Measurements from ENCODE around the gene GC. TPM values are rescaled to one million over a fixed set of nuclear protein-coding genes. Genes with fewer than 3 reads are reported as not detected.

The GC gene
- total and polyA plus RNA-seq, 9 of the 15 experiments (the other 6 are each of a cell fraction or from before 2014, with no cell fraction given) = 0.44 TPM; not detected in 8

GRCh38 chr4:71832049-71832448 lies 48.2 kb upstream of the GC start:
- intact Hi-C loops (cut with micrococcal nuclease) (no loop called here), in situ Hi-C loops (cut with MboI) (no loop called here)
- DNase-seq (ENCODE audit: extremely low read depth in 1 of 4, low spot score in 3 of 4) (peak in 1 of 4 experiments; percentile 11), FAIRE-seq (no peak), ATAC-seq (no peak; the same call in 2 of the 3 replicates)
- no peaks in the 10 kb centered on the region for H3K9me1 ChIP-seq (ENCODE audit: control insufficient read depth, insufficient read depth, low read length)
- H2AFZ ChIP-seq (ENCODE audit: low read depth, low read length) = peak overlapping the region; percentile 44
- H3K27me3 ChIP-seq (ENCODE audit: control insufficient read depth in 2 of 2, insufficient read depth in 2 of 2, low read length in 2 of 2) = no peaks in the 10 kb centered on the region
- no peak for TF ChIP-seq E4F1 (CRISPR knock-in tag; IDR thresholded peaks at IDR 0.05; ENCODE audit: borderline replicate concordance)
- no peak for TF ChIP-seq CCAR2 (IDR thresholded peaks at IDR 0.05; ENCODE audit: low read depth, low read length)
- no peak for TF ChIP-seq POU5F1 (IDR thresholded peaks at IDR 0.05; ENCODE audit: borderline replicate concordance, low read depth, low read length, partially characterized antibody)
- TF ChIP-seq MIER1 (IDR thresholded peaks at IDR 0.05; ENCODE audit: low read depth) = no peak
- TF ChIP-seq SPI1 (IDR thresholded peaks at IDR 0.05; ENCODE audit: borderline replicate concordance, low read depth, low read length) = peak; percentile 39; the same call in 1 of the 2 replicates
- no peak for TF ChIP-seq MCM7 (IDR thresholded peaks at IDR 0.05)
- no peak for TF ChIP-seq ZNF12 (CRISPR knock-in tag; IDR thresholded peaks at IDR 0.05)
- TF ChIP-seq TBL1XR1 (IDR thresholded peaks at IDR 0.05; ENCODE audit: low read length in 2 of 2) = no peak
- TF ChIP-seq NR2C1 (IDR thresholded peaks at IDR 0.05) = 0 out of 2 replicates have a peak, but pooled peaks have one; percentile 16
- no peak for TF ChIP-seq NR2C1 (tag; IDR thresholded peaks at IDR 0.05)
- TF ChIP-seq SMAD3 (CRISPR knock-in tag; conservative IDR thresholded peaks at IDR 0.05) = no peak
- no peak for TF ChIP-seq BCLAF1 (IDR thresholded peaks at IDR 0.05; ENCODE audit: borderline replicate concordance in 1 of 2, control insufficient read depth in 1 of 2, low read depth in 2 of 2, low read length in 1 of 2)
- TF ChIP-seq PYGO2 (tag; IDR thresholded peaks at IDR 0.05) = no peak
- no peak for TF ChIP-seq XRCC3 (IDR thresholded peaks at IDR 0.05)
- TF ChIP-seq NEUROD1 (IDR thresholded peaks at IDR 0.05; ENCODE audit: borderline replicate concordance, low read depth, low read length, partially characterized antibody) = no peak
- no peak for TF ChIP-seq SRF (CRISPR knock-in tag; IDR thresholded peaks at IDR 0.05)
- BruUV-seq (replicated peaks) = no TSS peak
- H3K36me3 ChIP-seq (ENCODE audit: control insufficient read depth, insufficient read depth, low read length) = no peaks in the 10 kb centered on the region
- H3K79me2 ChIP-seq (ENCODE audit: control insufficient read depth, insufficient read depth, low read length) = no peaks in the 10 kb centered on the region
- H3K27ac ChIP-seq (ENCODE audit: extremely low read depth, low read depth, low read length) = no peak overlapping the region
- 18% methylated on average over 2 of the region's 3 CpGs for WGBS (ENCODE audit: insufficient coverage, low coverage, missing lambda C conversion rate)
- H4K20me1 ChIP-seq (replicated peaks; ENCODE audit: control insufficient read depth, insufficient read depth, low read length) = no peaks in the 10 kb centered on the region
- peaks cover 4 to 10% of the 10 kb centered on the region in 2 experiments; a peak in 2 of 5 replicates for H3K4me1 ChIP-seq (replicated peaks in 1 of 2; ENCODE audit: control insufficient read depth in 2 of 2, insufficient read depth in 2 of 2, low read length in 2 of 2)
- no peak overlapping the region for H3K9ac ChIP-seq (ENCODE audit: insufficient read depth in 1 of 2, low read depth in 2 of 2, low read length in 2 of 2)
- ChIA-PET CTCF (ENCODE audit: low intra/inter-chr PET ratio) (no interaction called here), POLR2A (no interaction called here)
- H3K9me3 ChIP-seq (replicated peaks; ENCODE audit: control insufficient read depth, insufficient read depth, low read depth, low read length) = no peaks in the 10 kb centered on the region
- H3K4me2 ChIP-seq (ENCODE audit: insufficient read depth, low read length) = no peak overlapping the region
- no peak overlapping the region for H3K4me3 ChIP-seq

Data from K562 (cell line).